ENCODE data around the gene ARID1B.

Gene ARID1B

DNA sequence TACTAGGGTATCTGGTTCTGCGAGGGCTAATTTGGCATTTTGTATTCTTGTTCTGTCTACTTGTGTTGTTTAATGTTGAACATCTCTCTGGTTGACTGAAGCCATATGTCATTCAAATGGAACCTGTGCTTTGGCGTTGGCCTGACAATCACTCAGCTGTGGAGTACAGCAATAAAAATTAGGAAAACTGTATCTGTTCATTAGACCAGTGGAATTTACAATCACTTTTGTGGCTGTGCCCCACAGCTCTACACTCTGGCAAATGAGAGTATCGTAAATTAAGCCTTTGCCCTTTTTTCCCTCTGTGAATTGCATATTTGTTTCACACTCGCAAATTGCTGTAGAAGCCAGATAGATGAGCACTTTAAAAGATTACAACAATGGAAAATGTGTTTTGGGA, 102.0 kb downstream of the ARID1B start:
- no peak for DNase-seq (ENCODE audit: low spot score)

DNA sequence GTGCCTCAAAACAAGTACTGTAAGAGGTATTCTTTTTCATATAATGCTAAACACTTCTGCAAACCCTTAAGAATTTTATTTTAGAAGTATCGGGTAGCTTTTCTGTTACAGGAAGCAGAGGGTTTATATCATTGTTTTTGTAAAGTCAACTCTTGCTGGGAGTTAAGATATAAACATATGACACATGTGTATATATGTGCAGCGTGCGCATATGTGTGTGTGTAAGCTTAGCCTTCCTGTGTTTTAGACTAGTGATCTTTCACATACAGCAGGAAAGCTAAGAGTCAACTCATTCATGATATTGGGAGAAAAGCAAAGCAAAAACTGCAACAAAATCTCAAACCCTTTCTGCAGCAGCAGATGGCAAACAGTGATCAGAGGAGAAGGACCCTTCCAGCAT, 102.4 kb downstream of the ARID1B start:
- DNase-seq (ENCODE audit: low spot score) = no peak

DNA sequence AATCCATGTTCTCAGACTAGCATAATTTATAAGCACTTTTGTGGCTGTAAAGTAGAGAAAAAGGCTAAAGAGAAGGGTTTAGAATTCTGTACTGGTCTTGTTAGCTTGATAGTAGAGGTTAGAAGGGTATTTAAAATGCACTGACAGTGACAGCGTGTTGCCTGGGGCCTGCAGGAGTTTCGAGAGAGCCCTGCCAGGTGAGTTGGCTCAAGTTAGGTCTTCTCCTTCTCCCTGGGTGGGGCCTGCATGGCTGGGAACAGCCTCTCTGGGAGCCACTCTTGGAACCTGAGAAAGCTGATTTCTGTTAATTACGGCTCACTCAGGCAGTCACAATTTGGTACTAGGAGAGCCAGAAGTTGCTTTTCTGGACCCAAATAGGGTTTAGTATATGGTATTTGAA, 103.7 kb downstream of the ARID1B start:
- DNase-seq (ENCODE audit: low spot score) = no peak

DNA sequence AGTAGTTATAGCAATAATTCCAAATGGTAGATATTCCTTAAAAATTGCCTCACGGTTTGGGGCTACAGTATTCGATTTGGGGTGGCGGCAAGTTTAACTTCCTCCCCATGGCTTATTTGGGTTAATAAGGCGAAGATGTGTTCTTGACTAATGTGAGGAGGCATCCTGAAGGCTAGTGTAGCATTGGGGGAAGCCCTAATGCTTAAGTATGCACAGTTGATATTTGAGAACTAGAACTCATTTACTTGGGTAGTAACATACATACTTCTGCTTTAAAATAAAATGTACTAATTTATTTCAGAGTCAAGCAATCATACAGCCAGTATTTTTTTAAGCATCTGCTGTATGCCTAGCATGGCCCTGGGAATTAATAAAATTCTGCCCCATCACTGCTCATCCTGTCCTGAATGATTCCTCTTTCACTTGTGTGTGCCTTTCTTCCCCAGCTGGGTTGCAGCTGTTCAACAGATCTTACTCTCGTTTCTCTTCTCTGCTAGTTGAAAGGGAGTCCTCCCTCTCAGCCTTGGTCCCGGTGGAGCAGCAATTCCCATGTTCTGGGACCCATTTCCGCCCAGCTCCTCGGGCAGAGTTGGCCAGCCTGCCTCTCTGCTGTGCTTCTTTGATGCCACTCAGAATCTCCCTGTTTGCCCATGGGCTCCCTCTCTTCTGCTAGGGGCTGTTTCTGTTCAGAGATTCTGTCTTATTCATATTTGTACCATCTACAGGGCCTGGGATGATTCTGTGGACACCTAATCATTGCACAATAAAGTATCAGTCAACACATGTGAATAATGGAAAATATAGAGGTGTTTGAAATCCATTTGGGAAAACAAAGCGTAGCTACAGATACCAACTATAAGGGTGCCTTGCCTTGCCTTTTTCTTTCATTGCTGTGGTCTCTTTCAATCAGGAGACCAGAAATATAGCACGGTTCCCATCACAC, 104.8 kb downstream of the ARID1B start:
- no peak for DNase-seq (ENCODE audit: low spot score)

DNA sequence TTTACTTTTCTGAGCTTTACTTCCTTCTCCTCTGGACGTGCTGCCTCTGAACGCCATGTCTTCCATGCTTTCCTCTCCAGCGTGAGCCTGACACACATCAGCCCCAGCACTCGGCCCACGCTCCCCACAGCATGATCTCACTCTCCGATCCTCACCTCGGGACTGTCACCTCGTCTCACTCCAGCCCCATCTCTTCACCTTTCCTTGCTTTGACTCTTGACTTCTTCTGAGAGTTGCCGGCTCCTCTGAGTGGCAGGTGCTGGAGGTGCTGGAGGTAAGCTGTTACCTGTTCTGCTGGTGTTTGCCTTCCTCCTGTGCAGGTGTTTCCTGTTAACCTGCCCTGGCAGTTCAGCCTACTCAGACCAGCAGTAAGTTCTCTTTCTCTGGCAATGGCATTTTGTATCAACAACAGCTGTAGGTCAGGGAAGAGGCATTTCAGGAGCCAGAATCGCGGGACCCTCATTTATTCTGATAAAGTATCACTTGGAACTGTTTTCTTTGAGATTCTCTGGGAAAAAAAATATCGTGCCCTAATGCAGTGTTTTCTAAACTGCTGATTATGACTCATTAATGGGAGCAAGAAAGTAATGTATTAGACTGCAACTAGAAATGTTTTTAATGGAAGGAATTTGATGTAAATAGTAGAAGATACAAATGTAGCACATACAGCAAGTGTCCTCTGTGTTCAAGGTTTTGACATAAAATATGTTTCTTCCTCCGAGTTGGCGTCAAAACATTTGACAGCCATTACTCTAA, 106.5 kb downstream of the ARID1B start:
- DNase-seq (ENCODE audit: low spot score) = no peak

DNA sequence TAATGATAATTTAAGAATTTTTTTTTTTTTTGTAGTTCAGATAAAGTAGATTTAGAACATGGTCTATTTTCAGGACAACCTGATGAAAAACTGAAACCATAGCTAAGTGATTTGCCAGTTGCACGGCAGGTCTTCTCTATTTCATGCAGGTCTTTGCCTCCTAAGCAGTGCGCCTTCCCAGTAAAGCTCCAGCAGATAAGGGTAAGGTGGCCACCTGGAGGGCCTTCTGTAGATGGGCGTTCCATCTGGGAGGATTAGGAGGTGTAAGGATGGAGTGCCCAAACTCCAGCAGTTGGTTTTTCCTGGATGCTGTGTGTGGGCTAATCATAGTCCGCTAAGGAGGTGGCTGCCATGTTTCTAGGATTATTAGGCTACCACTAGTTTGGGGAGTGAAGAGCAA, 107.1 kb downstream of the ARID1B start:
- no peak for DNase-seq (ENCODE audit: low spot score)

DNA sequence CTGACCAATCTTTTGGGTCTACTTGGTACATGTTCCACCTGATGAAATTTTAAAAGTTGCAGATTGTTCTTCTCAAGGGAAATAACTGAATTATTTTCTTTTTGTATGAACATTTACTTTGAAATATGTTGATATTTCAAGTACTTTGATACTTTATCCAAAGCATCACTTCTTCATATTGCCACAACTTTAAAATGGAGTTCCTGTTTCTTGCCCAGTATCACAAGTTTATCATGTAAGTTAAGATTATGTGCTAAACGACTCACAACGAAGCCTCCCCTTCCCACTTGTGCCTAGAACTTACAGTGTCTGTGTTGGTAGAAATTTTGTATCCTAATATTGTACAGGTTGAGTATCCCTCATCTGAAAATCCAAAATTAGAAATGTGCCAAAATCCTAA, 108.4 kb downstream of the ARID1B start:
- no peak for DNase-seq (ENCODE audit: low spot score)

DNA sequence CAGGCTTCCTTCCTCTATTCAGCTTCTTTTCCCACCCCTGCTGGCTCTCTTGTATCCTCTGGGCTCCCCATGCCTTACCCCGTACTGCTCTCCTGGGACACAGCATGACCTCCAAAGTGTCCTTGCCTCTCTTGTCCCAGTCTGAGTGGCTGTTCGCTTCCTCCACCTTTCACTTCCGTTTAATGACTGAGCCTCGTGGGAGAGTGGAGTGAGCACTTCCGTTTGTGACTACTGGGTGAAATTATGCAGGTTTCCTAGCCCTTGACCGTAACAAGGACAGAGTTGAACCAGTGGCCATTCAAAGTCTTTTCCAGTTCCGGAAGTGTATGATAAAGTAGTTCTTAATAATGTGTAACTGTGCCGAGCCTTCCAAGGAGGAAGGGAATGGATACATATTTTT, 109.2 kb downstream of the ARID1B start:
- no peak for DNase-seq (ENCODE audit: low spot score)

DNA sequence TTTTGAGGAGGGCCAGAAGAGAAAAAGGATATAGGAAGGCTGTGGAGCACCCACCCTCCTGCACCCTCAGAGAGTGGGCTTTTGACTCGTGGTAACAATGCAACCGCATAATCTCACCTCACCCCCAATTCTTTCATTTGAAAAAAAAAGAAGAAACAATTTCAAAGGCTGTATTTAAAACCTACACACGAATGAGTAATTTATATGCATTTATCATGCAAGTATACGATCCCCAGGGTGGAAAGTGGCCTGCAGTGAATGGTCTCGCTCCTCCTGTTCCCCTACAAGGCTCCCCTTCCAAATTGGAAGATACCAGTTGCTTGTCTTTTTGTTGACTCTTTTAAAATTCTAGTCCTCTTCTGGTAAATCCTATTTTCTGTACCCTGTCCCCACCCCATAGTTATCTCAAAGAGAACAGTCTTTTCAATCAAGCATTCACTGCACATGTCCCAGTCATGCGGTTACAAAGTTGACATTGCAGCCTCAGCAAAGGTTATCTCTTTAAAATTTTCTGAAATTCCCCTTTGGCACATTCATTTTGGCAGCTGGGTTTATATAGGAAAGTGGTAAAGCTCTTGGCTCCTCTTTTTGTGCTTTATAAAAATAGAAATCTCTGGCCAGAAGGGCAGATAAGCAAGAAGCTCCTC, 110.6 kb downstream of the ARID1B start:
- DNase-seq (ENCODE audit: low spot score) = no peak

DNA sequence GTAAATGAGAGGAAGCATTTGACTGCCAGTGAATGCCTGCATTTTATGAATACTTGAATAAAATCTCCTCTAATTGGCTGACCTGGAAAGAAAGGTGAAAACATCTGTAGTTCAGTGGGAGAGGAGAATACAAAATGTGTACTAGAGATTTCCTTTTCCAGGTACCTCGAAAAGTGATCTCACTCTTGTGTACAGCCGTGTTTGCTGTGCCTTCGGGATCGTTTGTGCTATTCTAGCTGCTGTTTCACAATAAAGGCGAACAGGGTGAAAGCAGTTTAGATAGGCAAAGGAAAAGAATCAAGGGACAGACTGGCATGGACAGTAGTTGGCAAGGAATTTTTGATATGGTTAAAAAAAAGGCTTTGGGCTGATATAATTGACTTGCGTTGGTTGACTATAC, 112.3 kb downstream of the ARID1B start:
- no peak for DNase-seq (ENCODE audit: low spot score)

DNA sequence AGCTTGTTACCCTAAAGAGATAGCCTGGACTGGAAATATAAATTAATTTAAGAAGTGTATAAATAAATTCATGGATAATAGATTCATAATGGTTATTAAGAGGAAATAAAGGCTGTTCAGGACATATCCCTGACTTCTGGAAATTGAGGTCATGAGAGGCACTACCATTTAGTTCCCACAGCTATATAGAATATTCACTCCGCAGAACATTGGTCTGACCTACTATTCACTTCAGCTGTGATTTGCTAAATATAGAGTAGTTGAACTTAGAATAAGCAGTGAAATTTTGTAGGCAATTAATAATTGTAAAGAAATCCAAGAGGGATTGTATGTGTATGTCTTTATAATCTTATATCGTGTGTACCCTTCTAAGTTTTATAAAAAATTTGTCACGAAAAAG, 112.8 kb downstream of the ARID1B start:
- no peak for DNase-seq (ENCODE audit: low spot score)

DNA sequence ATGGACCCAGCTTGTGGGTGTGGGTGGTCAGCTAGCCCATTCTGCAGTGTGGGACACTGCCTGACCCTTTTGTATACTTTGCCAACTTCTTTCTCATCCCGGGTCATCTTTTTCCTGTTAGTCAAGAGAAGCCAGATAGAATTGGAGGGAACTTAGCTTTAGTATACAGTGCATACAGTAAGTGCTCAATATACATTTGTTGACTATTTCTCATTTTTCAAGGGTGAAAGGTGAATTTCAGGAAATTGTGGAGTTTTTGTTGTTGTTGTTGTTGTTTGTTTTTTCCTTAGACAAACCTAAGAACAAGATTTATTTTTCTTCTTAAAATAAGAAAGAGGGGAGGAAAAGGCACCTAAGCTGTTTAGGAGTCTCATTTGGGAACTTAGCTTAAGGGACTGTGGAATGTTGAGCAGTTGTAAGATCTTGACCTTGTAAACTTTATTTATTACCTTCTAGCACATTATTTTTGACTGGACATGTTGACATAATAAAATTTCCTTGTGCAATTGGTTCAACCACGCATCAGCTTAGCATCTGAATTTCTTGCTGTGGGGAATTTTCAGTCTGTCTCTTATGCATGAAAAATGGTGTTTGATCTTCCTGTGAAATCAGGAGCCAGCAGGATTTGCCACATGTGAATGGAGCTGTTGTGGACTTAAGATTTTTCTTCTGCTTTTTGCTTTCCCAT, 113.6 kb downstream of the ARID1B start:
- no peak for DNase-seq (ENCODE audit: low spot score)

DNA sequence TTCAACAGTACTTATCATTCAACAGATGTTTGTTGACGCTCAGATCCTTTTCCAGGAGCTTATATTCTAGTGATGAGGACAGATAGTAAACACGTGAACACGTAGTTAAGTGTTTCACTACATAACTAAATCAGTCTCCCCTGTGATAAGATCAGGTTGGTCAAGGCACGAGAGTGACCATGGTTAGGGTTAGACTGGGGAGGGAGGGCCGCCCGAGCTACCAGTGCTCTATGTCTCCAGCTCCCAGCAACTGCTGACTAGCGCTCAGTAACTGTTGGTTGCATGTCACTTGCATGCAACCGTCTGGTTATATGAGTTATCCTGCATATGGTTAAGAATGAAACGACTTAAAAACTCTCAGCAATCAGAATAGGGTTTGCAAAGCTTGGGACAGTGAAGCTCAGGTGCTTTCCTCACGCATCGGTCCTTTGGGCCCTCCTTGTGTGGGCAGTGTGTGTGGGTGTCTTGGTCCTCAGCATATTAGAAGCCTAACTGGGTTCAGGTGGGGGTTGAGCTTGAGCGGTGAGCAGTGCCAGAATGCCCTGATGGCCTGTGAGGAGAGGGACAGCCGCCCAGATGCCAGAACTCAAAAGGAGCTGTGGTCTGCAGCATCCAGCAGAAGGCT, 120.8 kb downstream of the ARID1B start:
- no peak for DNase-seq (ENCODE audit: low spot score)

DNA sequence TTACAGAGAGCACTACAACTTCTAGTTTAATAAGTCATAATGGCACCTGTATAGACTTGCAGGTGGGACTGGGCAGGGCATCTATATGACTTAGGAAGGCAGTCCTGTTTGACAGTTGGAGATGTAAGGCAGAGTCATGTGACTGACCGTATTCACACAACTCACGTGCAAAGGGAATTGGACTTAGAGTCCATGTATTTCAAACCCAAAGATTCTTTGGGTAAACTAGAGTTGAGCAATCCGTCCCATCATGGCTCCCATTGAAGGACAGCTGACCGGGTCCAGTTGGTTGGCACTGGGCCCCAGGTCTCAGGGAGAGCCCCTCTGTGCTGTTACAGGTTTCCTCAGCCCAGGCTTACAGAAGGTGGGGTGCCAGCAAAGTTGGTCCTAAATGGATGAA, 121.9 kb downstream of the ARID1B start:
- DNase-seq (ENCODE audit: low spot score) = no peak

DNA sequence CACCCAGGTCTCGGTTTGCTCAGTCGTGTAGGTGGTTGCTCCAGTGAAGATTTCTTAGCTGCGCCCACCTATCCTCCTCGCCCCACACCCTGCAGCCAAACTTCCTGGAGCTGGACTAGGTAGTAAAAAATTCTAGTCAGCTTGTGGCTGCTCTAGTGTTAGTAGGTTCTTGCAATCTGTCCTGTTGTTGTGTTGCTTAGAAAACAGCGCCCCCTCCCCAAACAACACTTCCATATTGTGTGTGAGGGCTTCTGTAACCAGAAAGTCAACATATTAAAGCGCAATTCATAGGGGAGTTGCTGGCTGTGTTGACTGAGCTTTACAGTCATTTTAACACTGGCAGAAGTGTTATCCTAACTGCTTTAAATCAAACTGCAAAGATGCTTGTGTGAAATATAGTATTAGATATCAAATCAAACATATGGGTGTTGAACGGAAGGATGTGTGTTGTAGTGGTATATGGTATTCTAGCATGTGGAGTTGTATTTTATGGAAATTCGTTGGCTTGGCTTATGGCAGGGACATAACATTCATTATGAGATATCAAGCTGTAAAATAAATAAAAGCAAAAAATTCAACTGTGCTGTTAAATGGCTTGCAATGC, 122.5 kb downstream of the ARID1B start:
- no peak for DNase-seq (ENCODE audit: low spot score)

DNA sequence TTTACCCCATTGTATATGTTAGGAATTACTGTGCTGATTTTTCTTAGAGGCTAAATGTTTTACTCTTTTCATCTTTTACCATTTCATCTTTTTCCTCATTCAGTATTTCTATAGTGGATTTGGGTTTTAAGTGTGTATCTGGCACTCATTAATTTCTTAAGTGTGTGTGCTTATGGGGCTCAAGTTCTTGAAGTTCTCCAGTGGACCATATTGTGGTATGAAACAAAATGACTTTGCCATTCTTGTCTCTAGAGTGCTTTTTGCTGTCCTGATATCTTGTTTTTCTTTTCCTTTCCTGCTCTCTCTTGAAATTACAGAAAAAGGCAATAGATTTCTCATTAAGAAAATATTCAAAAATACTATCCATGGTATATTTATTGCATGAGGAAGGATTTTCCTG, 123.1 kb downstream of the ARID1B start:
- no peak for DNase-seq (ENCODE audit: low spot score)

DNA sequence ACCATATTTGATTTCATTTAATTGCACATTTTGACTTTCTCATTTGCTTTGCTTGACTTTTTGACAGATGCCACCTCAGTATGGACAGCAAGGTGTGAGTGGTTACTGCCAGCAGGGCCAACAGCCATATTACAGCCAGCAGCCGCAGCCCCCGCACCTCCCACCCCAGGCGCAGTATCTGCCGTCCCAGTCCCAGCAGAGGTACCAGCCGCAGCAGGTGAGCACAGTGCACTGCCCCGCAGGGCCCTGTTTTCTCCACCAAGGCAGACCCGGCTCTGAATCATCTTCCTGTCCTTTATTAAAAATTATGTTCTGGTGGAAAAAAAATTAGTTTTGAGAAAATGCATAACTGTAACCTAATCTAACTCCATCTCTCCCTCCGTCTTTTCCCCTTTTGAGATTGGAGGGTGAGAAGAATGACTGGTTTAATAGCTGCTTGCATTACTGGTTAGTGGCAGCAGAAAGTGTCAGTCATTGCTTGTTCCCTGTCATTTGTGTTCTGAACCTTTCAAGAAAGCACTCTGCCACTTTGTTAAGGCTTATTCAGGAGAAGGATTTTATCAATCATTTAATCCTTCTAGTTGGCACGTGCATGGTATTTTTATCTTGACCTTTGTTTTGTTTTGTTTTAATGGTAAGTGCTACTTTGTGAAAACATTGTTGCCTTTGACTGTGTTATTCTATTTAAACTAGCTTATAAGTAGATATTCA, 124.3 kb downstream of the ARID1B start:
- DNase-seq (ENCODE audit: low spot score) = no peak

DNA sequence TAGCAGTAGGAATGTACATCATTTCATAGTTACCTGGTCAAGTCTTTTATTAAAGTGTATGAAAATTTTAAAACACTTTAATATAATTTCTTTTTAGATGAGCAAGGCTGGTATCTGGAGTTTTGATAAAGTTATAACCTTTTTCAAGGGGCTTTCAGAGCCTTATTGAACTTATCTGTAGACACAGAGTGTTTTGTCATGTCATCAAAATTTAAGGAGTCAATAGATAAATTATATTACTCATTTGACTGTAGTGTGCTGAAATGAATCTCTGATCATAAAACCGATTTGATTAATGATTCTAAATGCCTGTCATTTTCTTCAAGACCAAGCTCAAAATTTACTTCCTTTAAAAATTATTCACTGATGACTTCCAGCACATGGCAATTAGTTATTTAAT, 125.6 kb downstream of the ARID1B start:
- no peak for DNase-seq (ENCODE audit: low spot score)

DNA sequence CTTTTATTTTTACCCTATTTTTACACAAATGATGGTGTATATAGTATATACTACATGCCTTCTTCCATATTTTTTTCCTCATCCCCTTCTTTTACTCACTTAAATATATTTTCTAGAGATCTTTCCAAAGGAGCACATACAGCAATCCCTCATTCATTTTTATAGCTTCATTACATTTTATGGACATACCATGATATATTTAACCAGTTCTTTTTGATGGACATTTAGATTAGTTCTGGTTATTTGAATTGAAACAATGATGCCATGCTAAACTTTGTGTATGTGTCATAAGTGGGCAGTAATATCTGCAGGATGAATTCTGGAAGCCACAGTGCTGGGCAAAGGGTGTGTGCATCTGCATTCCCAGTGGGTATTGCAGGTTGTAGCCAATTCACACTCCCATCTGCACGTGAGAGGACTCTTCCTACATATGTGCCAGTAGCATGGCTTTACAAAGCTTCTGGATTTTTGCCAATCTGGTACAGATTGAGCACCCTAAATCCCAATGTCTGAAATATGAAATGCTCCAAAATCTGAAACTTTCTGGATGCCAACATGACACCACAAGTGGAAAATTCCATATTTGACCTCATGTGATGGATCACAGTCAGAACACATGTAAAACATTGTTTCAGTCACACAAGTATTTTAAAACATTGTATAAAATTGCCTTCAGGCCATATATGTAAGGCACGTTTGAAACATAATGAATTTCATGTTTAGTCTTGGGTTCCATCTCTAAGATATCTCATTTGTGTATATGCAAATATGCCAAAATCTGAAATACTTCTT, 127.2 kb downstream of the ARID1B start:
- DNase-seq (ENCODE audit: low spot score) = no peak

DNA sequence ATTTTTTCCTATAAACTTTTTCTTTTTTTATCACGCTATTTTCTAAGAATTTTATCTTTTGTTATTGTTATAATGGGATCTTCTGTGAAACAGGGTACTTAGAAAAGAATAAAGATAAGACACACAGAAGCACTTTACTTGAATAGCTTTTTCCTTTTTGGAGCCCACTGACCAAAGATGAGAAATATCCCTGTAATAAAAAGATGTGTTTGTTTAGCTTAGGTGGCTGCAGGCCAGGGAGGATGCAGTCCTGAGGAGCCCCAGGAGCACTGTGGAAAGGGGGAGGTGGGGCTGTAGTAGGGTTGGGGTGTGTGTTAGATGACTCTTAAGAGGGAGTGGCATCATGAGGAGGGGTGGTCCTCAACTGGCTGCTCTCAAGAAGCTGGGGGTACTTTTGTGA, 128.6 kb downstream of the ARID1B start:
- no peak for DNase-seq (ENCODE audit: low spot score)
